Measurements from ENCODE around the gene YY1.

GRCh38 chr14:100306101-100306997 is 67.4 kb downstream of the YY1 start, which contains the start of gene SLC25A29:
- TF ChIP-seq DPF2 (IDR thresholded peaks at IDR 0.05) (no peak), TAF1 (IDR thresholded peaks at IDR 0.05; ENCODE audit: control insufficient read depth, extremely low read depth, insufficient read depth, low read length, severe bottlenecking) (no peak), ZNF274 (IDR thresholded peaks at IDR 0.05; ENCODE audit: borderline replicate concordance, low read depth, low read length) (no peak), ESRRA (IDR thresholded peaks at IDR 0.05; ENCODE audit: borderline replicate concordance, low read depth) (no peak), IRF1 (CRISPR knock-in tag; IDR thresholded peaks at IDR 0.05; ENCODE audit: borderline replicate concordance) (no peak), EZH2 (IDR thresholded peaks at IDR 0.05; ENCODE audit: borderline replicate concordance, low read depth, low read length) (no peak), CTCFL (IDR thresholded peaks at IDR 0.05; ENCODE audit: borderline replicate concordance, insufficient read depth, low read depth, low read length, poor library complexity, severe bottlenecking) (no peak), EP300 (IDR thresholded peaks at IDR 0.05; ENCODE audit: low read length) (no peak), ZNF146 (CRISPR knock-in tag; IDR thresholded peaks at IDR 0.05; ENCODE audit: unreplicated experiment) (no peak)
- TF ChIP-seq, protein P1, sequence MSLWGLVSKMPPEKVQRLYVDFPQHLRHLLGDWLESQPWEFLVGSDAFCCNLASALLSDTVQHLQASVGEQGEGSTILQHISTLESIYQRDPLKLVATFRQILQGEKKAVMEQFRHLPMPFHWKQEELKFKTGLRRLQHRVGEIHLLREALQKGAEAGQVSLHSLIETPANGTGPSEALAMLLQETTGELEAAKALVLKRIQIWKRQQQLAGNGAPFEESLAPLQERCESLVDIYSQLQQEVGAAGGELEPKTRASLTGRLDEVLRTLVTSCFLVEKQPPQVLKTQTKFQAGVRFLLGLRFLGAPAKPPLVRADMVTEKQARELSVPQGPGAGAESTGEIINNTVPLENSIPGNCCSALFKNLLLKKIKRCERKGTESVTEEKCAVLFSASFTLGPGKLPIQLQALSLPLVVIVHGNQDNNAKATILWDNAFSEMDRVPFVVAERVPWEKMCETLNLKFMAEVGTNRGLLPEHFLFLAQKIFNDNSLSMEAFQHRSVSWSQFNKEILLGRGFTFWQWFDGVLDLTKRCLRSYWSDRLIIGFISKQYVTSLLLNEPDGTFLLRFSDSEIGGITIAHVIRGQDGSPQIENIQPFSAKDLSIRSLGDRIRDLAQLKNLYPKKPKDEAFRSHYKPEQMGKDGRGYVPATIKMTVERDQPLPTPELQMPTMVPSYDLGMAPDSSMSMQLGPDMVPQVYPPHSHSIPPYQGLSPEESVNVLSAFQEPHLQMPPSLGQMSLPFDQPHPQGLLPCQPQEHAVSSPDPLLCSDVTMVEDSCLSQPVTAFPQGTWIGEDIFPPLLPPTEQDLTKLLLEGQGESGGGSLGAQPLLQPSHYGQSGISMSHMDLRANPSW (CRISPR knock-in tag; IDR thresholded peaks at IDR 0.05) = no peak
